B cell (primary cell): ENCODE results near the gene FNDC5.

Source experiments
- CTCF ChIP-seq: fragments of 200-600 bp; IDR thresholded peaks from one replicate; pipeline ENCODE4 v1.8.0; 2022; ENCODE audit warnings: antibody characterized with exemption, mild to moderate bottlenecking
- EZH2 ChIP-seq: IDR thresholded peaks from 2 replicates; pipeline ENCODE4 v1.6.1; 2012; ENCODE audit warnings: borderline replicate concordance, low read depth, mild to moderate bottlenecking, moderate library complexity, low read length; ENCODE audit not compliant: insufficient read depth, poor library complexity, severe bottlenecking

GRCh38 chr1:32878183-32878582 is 7.5 kb upstream of the FNDC5 start:
- TF ChIP-seq CTCF = no peak
- TF ChIP-seq EZH2 = no peak
